Mesendoderm (in vitro differentiated cells): ENCODE data around the gene RAB44.

Experiments used
- DNase-seq: peaks from one replicate; pipeline ENCODE4 v3.0.0; 2013
- H2AK5ac ChIP-seq: 2 replicates; pipeline ENCODE4 v1.6.1; 2013; ENCODE audit warnings: low read length, inconsistent platforms
- H2BK120ac ChIP-seq: 2 replicates; pipeline ENCODE4 v1.6.1; 2013; ENCODE audit warnings: low read depth, mild to moderate bottlenecking, low read length, moderate library complexity, mixed read lengths
- H2BK15ac ChIP-seq: replicated peaks from 2 replicates; pipeline ENCODE4 v1.6.1; 2013; ENCODE audit warnings: low read depth, mild to moderate bottlenecking, moderate library complexity
- H2BK5ac ChIP-seq: 2 replicates; pipeline ENCODE4 v1.6.1; 2013; ENCODE audit warnings: low read length, inconsistent platforms
- H3K18ac ChIP-seq: 2 replicates; pipeline ENCODE4 v1.6.1; 2013; ENCODE audit warnings: mild to moderate bottlenecking, low read length, mixed read lengths
- H3K23ac ChIP-seq: one replicate; pipeline ENCODE4 v1.6.1; 2013; ENCODE audit warnings: low read length
- H3K27ac ChIP-seq: 2 replicates; pipeline ENCODE4 v1.5.1; 2013; ENCODE audit warnings: low read depth, mild to moderate bottlenecking, inconsistent platforms, low read length, moderate library complexity
- H3K27me3 ChIP-seq: 2 replicates; pipeline ENCODE4 v1.6.1; 2013; ENCODE audit warnings: low read length, control low read depth, mild to moderate bottlenecking, inconsistent platforms; ENCODE audit not compliant: insufficient read depth, poor library complexity
- H3K36me3 ChIP-seq: 2 replicates; pipeline ENCODE4 v1.6.1; 2013; ENCODE audit warnings: low read length, inconsistent platforms; ENCODE audit not compliant: control insufficient read depth, insufficient read depth
- H3K4ac ChIP-seq: one replicate; pipeline ENCODE4 v1.6.1; 2013; ENCODE audit warnings: low read depth, mild to moderate bottlenecking, low read length, moderate library complexity
- H3K4me1 ChIP-seq: 2 replicates; pipeline ENCODE4 v1.6.1; 2013; ENCODE audit warnings: low read depth, low read length, inconsistent platforms; ENCODE audit not compliant: control insufficient read depth
- H3K4me2 ChIP-seq: 2 replicates; pipeline ENCODE4 v1.6.1; 2013; ENCODE audit warnings: low read length
- H3K4me3 ChIP-seq: 2 replicates; pipeline ENCODE4 v1.5.1; 2013; ENCODE audit warnings: mild to moderate bottlenecking, low read length
- H3K56ac ChIP-seq: one replicate; pipeline ENCODE4 v1.6.1; 2013; ENCODE audit warnings: low read length
- H3K79me1 ChIP-seq: 2 replicates; pipeline ENCODE4 v1.6.1; 2013; ENCODE audit warnings: low read length, inconsistent platforms
- H3K79me2 ChIP-seq: 2 replicates; pipeline ENCODE4 v1.6.1; 2013; ENCODE audit warnings: mild to moderate bottlenecking, low read length; ENCODE audit not compliant: control insufficient read depth, insufficient read depth
- H3K9ac ChIP-seq: 2 replicates; pipeline ENCODE4 v1.6.1; 2013; ENCODE audit warnings: low read length, inconsistent platforms
- H4K5ac ChIP-seq: one replicate; pipeline ENCODE4 v1.6.1; 2013; ENCODE audit warnings: low read length
- H4K8ac ChIP-seq: one replicate; pipeline ENCODE4 v1.6.1; 2013; ENCODE audit warnings: low read depth, mild to moderate bottlenecking, control low read depth, low read length, moderate library complexity
- WGBS: extraction: QIAGEN DNeasy Blood & Tissue Kit; methylation state at CpG from one replicate; pipeline ENCODE4 v1.1.7; 2013; ENCODE audit warnings: low lambda C conversion rate, missing lambda C conversion rate; ENCODE audit not compliant: insufficient coverage; ENCODE audit errors: extremely low coverage; 5-methylcytosine and 5-hydroxymethylcytosine counted together

RAB44 gene

DNA sequence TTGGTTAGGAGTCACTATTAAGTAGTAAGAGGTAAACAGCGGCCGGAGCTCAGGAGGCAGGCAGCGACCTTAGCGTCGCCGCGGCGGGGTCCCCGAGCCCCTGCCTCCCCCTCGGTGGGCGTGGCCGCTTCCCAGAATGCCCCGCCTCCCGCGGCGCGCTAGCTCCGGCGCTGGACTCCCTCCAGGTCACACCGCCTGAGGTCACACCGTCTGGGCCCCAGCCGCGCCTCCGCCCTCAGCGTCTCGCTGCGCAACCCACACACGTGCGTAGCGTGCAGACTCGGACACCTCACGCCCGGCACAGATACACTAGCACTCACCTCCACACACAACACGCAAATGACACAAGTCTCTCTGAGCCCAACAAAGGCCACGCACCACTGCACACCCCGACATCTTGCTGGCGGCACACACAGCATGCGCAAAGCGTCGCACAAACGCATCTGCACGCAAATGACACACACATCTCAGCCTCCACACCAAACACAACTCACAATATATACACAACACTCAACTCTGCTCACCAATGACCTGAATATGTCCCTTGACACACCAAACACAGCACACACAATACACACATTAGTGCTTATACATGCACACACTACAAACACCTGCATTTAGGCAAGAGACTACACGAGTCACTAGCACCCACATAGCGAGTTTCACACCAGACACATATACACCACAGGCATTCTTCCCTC is 36.7 kb upstream of the RAB44 start:
- H3K4me3 ChIP-seq = peak overlapping the region; percentile 6

DNA sequence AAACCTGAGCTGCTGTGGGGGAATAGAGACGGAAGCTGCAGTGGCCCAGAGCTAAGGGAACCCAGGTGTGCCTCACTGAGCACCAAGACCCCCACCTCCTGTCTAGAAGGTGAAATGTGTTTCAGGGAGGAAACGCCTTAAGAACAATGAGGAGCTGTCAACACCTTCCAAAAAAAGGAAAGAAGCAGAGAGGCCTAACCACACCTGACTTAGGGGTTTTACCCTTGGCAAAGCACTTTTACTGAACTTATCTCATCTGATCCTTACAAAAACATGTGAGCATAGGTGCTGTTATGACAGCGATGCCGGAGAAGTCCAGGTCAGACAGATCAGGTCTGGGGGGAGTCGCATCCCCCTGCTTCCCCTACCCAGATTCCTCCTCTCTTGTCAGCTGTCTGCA is 35.2 kb upstream of the RAB44 start:
- WGBS = no CpG with 5 or more reads among the region's 5 CpGs
- Histone ChIP-seq H3K36me3 (no peaks in the 10 kb centered on the region), H3K18ac (no peak overlapping the region), H3K9ac (no peak overlapping the region), H3K4me2 (no peak overlapping the region), H3K4me1 (peaks cover 7% of the 10 kb centered on the region), H3K79me1 (no peaks in the 10 kb centered on the region), H3K79me2 (no peaks in the 10 kb centered on the region), H4K8ac (no peak overlapping the region), H2BK15ac (no peak overlapping the region), H2AK5ac (no peak overlapping the region), H3K56ac (no peak overlapping the region), H3K27me3 (no peaks in the 10 kb centered on the region), H2BK120ac (no peak overlapping the region), H4K5ac (no peak overlapping the region), H3K23ac (peak overlapping the region; percentile 60), H3K4me3 (no peak overlapping the region), H2BK5ac (no peak overlapping the region), H3K4ac (no peak overlapping the region), H3K27ac (no peak overlapping the region)
- no peak for DNase-seq

More for the DNA sequence above, 36.7 kb upstream of the RAB44 start:
- H2BK120ac ChIP-seq = no peak overlapping the region
- H3K27me3 ChIP-seq = no peaks in the 10 kb centered on the region
- DNase-seq = peak; percentile 63
- peak overlapping the region; percentile 40 for H2BK5ac ChIP-seq
- no peak overlapping the region for H2BK15ac ChIP-seq
- WGBS = no CpG with 5 or more reads among the region's 44 CpGs
- no peak overlapping the region for H4K8ac ChIP-seq
- H3K4ac ChIP-seq = no peak overlapping the region
- H3K79me1 ChIP-seq = no peaks in the 10 kb centered on the region
- peak overlapping the region; percentile 83 for H3K56ac ChIP-seq
- H3K4me2 ChIP-seq = peak overlapping the region; percentile 55
- no peaks in the 10 kb centered on the region for H3K79me2 ChIP-seq
- peak overlapping the region; percentile 55 for H3K9ac ChIP-seq
- H4K5ac ChIP-seq = no peak overlapping the region
- H2AK5ac ChIP-seq = peak overlapping the region; percentile 72
- H3K27ac ChIP-seq = no peak overlapping the region
- H3K36me3 ChIP-seq = no peaks in the 10 kb centered on the region
- no peak overlapping the region for H3K23ac ChIP-seq
- H3K4me1 ChIP-seq = peaks cover 3% of the 10 kb centered on the region
- H3K18ac ChIP-seq = no peak overlapping the region

GRCh38 chr6:36662827-36663256 is 34.8 kb upstream of the RAB44 start:
- no peak overlapping the region for H3K4me2 ChIP-seq
- no CpG with 5 or more reads among the region's 6 CpGs for WGBS
- no peak overlapping the region for H3K4ac ChIP-seq
- peaks cover 8% of the 10 kb centered on the region for H3K4me1 ChIP-seq
- H3K27me3 ChIP-seq = no peaks in the 10 kb centered on the region
- H3K56ac ChIP-seq = no peak overlapping the region
- H4K5ac ChIP-seq = no peak overlapping the region
- H3K79me1 ChIP-seq = no peaks in the 10 kb centered on the region
- no peak overlapping the region for H3K27ac ChIP-seq
- no peaks in the 10 kb centered on the region for H3K79me2 ChIP-seq
- no peak overlapping the region for H4K8ac ChIP-seq
- no peak overlapping the region for H2BK5ac ChIP-seq
- no peak overlapping the region for H2BK120ac ChIP-seq
- no peaks in the 10 kb centered on the region for H3K36me3 ChIP-seq
- no peak overlapping the region for H2AK5ac ChIP-seq
- H3K23ac ChIP-seq = no peak overlapping the region
- no peak for DNase-seq
- no peak overlapping the region for H3K9ac ChIP-seq
- no peak overlapping the region for H2BK15ac ChIP-seq
- no peak overlapping the region for H3K4me3 ChIP-seq
- H3K18ac ChIP-seq = no peak overlapping the region

DNA sequence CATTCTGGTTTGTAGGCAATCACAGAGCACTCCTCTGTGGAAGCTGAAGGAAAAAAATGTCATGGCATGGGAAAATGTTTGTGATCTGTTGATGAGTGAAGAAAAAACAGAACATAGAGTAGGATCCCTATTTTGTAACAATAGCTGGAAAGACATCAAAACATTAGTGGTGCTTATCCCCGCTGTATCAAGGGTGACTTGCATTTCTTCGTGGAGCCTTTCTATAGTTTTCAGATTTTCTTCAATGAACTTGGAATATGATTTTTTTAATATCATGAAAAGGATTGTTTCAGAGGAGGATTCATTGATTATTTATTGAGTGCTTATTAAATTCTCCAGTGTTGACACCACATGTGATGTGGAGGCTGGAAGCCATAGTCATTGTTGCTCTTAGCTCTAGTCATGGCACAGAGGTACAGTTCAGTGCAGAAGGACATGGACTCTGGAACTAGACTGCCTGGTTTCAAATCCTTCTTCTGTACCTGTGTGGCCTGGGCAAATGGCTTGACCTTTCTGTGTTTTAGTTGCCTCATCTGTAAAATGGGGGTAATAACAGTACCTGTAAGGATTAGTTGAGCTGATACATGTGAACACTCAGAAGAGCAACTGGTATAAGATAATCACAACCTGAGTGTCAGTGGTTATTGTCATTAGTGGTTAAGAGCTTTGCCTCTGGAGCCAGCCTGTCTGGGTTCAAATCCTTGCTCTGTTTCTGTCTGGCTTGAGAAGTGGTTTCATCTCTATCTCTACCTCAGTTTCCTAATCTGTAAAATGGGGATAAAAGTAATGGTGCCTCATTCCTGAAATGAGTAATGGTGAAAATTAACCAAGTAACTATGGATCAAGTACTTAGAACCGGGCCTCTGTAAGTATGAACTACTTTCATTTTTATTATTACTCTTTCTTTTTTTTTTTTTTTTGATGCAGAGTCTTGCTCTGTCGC is 33.9 kb upstream of the RAB44 start:
- Histone ChIP-seq H3K23ac (no peak overlapping the region), H3K36me3 (no peaks in the 10 kb centered on the region), H3K79me2 (no peaks in the 10 kb centered on the region), H3K27me3 (no peaks in the 10 kb centered on the region), H3K18ac (no peak overlapping the region), H2BK120ac (no peak overlapping the region), H2AK5ac (no peak overlapping the region), H4K8ac (no peak overlapping the region), H4K5ac (no peak overlapping the region), H3K27ac (no peak overlapping the region), H3K79me1 (no peaks in the 10 kb centered on the region), H3K4me1 (peaks cover 8% of the 10 kb centered on the region), H3K4me3 (no peak overlapping the region), H3K4me2 (no peak overlapping the region), H2BK5ac (no peak overlapping the region), H3K9ac (no peak overlapping the region), H3K56ac (no peak overlapping the region), H2BK15ac (no peak overlapping the region), H3K4ac (no peak overlapping the region)
- DNase-seq = no peak
- no CpG with 5 or more reads among the region's 4 CpGs for WGBS

DNA sequence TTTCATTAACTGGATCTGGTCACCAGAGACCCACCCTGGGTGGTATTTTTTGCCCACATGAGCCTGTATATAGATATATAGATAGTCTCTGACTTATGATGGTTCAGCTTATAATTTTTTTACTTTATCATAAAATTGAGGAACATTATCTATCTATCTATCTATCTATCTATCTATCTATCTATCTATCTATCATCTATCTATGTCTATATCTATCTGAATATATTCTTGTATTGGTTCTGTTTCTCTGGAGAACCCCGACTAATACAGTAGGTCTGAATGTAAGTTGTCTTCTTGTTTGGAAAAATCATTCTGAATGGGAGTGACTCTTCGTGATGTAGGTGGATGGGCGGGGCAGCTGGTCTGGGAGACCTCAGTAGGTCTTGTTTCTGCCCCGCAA is 32.4 kb upstream of the RAB44 start:
- H2BK5ac ChIP-seq = no peak overlapping the region
- no peaks in the 10 kb centered on the region for H3K27me3 ChIP-seq
- no CpG with 5 or more reads among the region's 4 CpGs for WGBS

More for the DNA sequence above, 32.4 kb upstream of the RAB44 start:
- Histone ChIP-seq H3K4me3 (no peak overlapping the region), H3K4me2 (no peak overlapping the region), H3K79me2 (no peaks in the 10 kb centered on the region), H3K79me1 (no peaks in the 10 kb centered on the region), H3K4ac (no peak overlapping the region), H3K27ac (no peak overlapping the region), H3K9ac (no peak overlapping the region), H3K56ac (no peak overlapping the region), H3K18ac (no peak overlapping the region), H3K36me3 (no peaks in the 10 kb centered on the region), H2BK15ac (no peak overlapping the region), H4K5ac (no peak overlapping the region), H3K23ac (no peak overlapping the region), H2BK120ac (no peak overlapping the region), H4K8ac (no peak overlapping the region), H3K4me1 (peaks cover 8% of the 10 kb centered on the region), H2AK5ac (no peak overlapping the region)
- no peak for DNase-seq
